HepG2 (cell line): Measurements from ENCODE around the gene MPG. TPM values are rescaled to one million over a fixed set of nuclear protein-coding genes. Genes with fewer than 3 reads are reported as not detected.
A peak's percentile ranks its signal among the peaks of the same experiment; 100 is the strongest.

Source experiments
- ATAC-seq: fragments of 200-7000 bp; cut with Tn5 transposase; 3 replicates; pipeline ENCODE4 v1.9.1; 2020; ENCODE audit warnings: mild to moderate bottlenecking, moderate library complexity
- BruUV-seq: library from RNA; stranded (reverse); fragments of 400-500 nt; replicated peaks from 2 replicates; lab custom pipeline; 2021; lab: Mats Ljungman, UMichigan
- CTCF ChIA-PET: fragments of 300-600 bp; formaldehyde crosslinking; extraction: SDS; loops from one replicate; lab custom pipeline; 2021; ENCODE audit warnings: low total read pairs, inconsistent platforms, low intra/inter-chr PET ratio; lab: Yijun Ruan, JAX
- POLR2A ChIA-PET: fragments of 350-600 bp; sonication (Branson Sonifier 250); formaldehyde crosslinking; loops from one replicate; lab custom pipeline; 2020; ENCODE audit warnings: antibody characterized with exemption, inconsistent platforms; lab: Yijun Ruan, JAX
- DNase-seq: peaks from one replicate; pipeline ENCODE4 v3.0.0-alpha.2; 2015; ENCODE audit warnings: low spot score
- FAIRE-seq: peaks from 3 replicates; lab custom pipeline; 2011; peaks lifted over from hg19 to GRCh38; lab: Jason Lieb, UNC
- H2AFZ ChIP-seq: one replicate; pipeline ENCODE4 v1.6.1; 2011; ENCODE audit warnings: low read length, inconsistent platforms
- H3K27ac ChIP-seq: fragments of 300-600 bp; 3 replicates; pipeline ENCODE4 v1.8.0; 2011; ENCODE audit warnings: mixed run types, mild to moderate bottlenecking, mixed read lengths, low read length, inconsistent platforms; ENCODE audit not compliant: insufficient read depth; ENCODE audit errors: extremely low read length
- H3K27me3 ChIP-seq, 2 experiments: fragments of 200-600 bp in 1 of 2; 2 replicates in 1 of 2; 3 replicates in 1 of 2; pipeline versions ENCODE4 v1.6.0 to v1.8.0; 2011; ENCODE audit warnings: low read length in 2 of 2, mild to moderate bottlenecking in 2 of 2, moderate library complexity in 2 of 2, inconsistent platforms in 1 of 2; ENCODE audit not compliant: insufficient read depth in 2 of 2, control insufficient read depth in 1 of 2
- H3K36me3 ChIP-seq, 2 experiments: fragments of 200-600 bp in 1 of 2; replicated peaks in 1 of 2; 2 replicates in 1 of 2; 3 replicates in 1 of 2; pipeline versions ENCODE4 v1.5.1 to v1.8.0; 2011; ENCODE audit warnings: low read length in 2 of 2, inconsistent platforms in 1 of 2; ENCODE audit not compliant: insufficient read depth in 2 of 2, control insufficient read depth in 1 of 2
- H3K4me1 ChIP-seq: 2 replicates; pipeline ENCODE4 v1.5.1; 2012; ENCODE audit warnings: low read length, inconsistent platforms; ENCODE audit not compliant: insufficient read depth
- H3K4me2 ChIP-seq: 2 replicates; pipeline ENCODE4 v1.6.0; 2011; ENCODE audit warnings: low read depth, low read length, inconsistent platforms
- H3K4me3 ChIP-seq, 3 experiments: fragments of 200-600 bp in 1 of 3; sonication (generic), shearing (Covaris generic) in 1 of 3; replicated peaks in 1 of 3; 2 replicates each; pipeline ENCODE4 v1.5.1; 2011 to 2016; ENCODE audit warnings: low read length in 3 of 3, inconsistent platforms in 2 of 3, low read depth in 2 of 3, mild to moderate bottlenecking in 2 of 3, control low read depth in 1 of 3, mixed read lengths in 1 of 3; ENCODE audit not compliant: insufficient read depth in 1 of 3
- H3K79me2 ChIP-seq: one replicate; pipeline ENCODE4 v1.6.1; 2011; ENCODE audit warnings: low read length, inconsistent platforms; ENCODE audit not compliant: insufficient read depth
- H3K9ac ChIP-seq: 2 replicates; pipeline ENCODE4 v1.6.0; 2011; ENCODE audit warnings: mild to moderate bottlenecking, low read depth, low read length, inconsistent platforms; ENCODE audit not compliant: insufficient read depth
- H3K9me3 ChIP-seq: 2 replicates; pipeline ENCODE4 v1.5.1; 2012; ENCODE audit warnings: mild to moderate bottlenecking, low read length
- H4K20me1 ChIP-seq: 2 replicates; pipeline ENCODE4 v1.6.0; 2011; ENCODE audit warnings: inconsistent platforms, mild to moderate bottlenecking, low read length, moderate library complexity; ENCODE audit not compliant: insufficient read depth
- POLR2G ChIP-seq: fragments of 200-400 bp; formaldehyde crosslinking; IDR thresholded peaks from 2 replicates; pipeline ENCODE4 v1.6.1; 2018; ENCODE audit warnings: mild to moderate bottlenecking, low read depth, low read length, moderate library complexity
- SALL2 ChIP-seq: sonication (generic); formaldehyde crosslinking; IDR thresholded peaks from 2 replicates; pipeline ENCODE4 v1.8.1; 2023; ENCODE audit warnings: mild to moderate bottlenecking, missing genetic modification reagents, inconsistent platforms
- TMF1 ChIP-seq: sonication (generic); formaldehyde crosslinking; IDR thresholded peaks from 2 replicates; pipeline ENCODE4 v1.8.1; 2022; ENCODE audit warnings: low read depth, missing genetic modification reagents
- TRIM24 ChIP-seq: sonication (generic); formaldehyde crosslinking; IDR thresholded peaks from 2 replicates; pipeline ENCODE4 v1.8.0; 2022; ENCODE audit warnings: mild to moderate bottlenecking, missing genetic modification reagents
- ZBTB3 ChIP-seq: sonication (generic); formaldehyde crosslinking; IDR thresholded peaks from 2 replicates; pipeline ENCODE4 v1.4.0; 2020; ENCODE audit warnings: low read depth, mild to moderate bottlenecking, moderate library complexity, missing genetic modification reagents, borderline replicate concordance
- ZNF230 ChIP-seq: sonication (generic); formaldehyde crosslinking; IDR thresholded peaks from 2 replicates; pipeline ENCODE4 v1.4.0; 2020; ENCODE audit warnings: mild to moderate bottlenecking, missing genetic modification reagents
- WGBS: methylation state at CpG from one replicate; pipeline ENCODE4 v1.1.6; 2017; ENCODE audit warnings: low lambda C conversion rate; 5-methylcytosine and 5-hydroxymethylcytosine counted together
- in situ Hi-C: cut with HindIII; loops from 2 replicates; pipeline ENCODE4 v1.10.0; 2017; ENCODE audit warnings: low pct_unique_long_range_greater_than_20kb; ENCODE audit not compliant: extremely low pct_ligation_motif_present
- intact Hi-C: fragments of 100-400 bp; cut with micrococcal nuclease; formaldehyde crosslinking; loops from one replicate; pipeline ENCODE4 v1.10.0; 2022; ENCODE audit not compliant: unreplicated experiment
- polyA plus RNA-seq, 8 experiments: library from polyadenylated mRNA; depleted of rRNA in 3 of 8; stranded (reverse) in 7 of 8; unstranded in 1 of 8; fragments of >200 nt; fragmentation: Illumina TruSeq in 4 of 8; extraction: Trizol in 4 of 8; gene quantifications; 2 replicates each; pipeline versions ENCODE4 v1.2.1 to v1.2.3, GENCODE V29; 2011 to 2016; ENCODE audit warnings: low read depth in 4 of 8, missing spikeins in 1 of 8, mixed read lengths in 1 of 8; ENCODE audit not compliant: insufficient read depth in 1 of 8
- total RNA-seq, 5 experiments: library from RNA; depleted of rRNA; stranded (reverse); fragments of >200 nt; fragmentation: Illumina TruSeq; extraction: Trizol; gene quantifications; 2 replicates each; pipeline ENCODE4 v1.2.3, GENCODE V29; 2016; ENCODE audit warnings: low read depth in 1 of 5
- TF ChIP-seq, protein P1 (sequence below): sonication (generic); formaldehyde crosslinking; IDR thresholded peaks from 2 replicates; pipeline ENCODE4 v1.5.1; 2020; ENCODE audit warnings: mild to moderate bottlenecking, missing genetic modification reagents, moderate library complexity
- TF ChIP-seq, protein P2 (sequence below): IDR thresholded peaks from 2 replicates; pipeline ENCODE4 v1.6.1; 2016; ENCODE audit warnings: control low read depth

Gene MPG
- total and polyA plus RNA-seq, 2 of the 13 experiments (the other 11 are each of a cell fraction or from before 2014, with no cell fraction given): 59.1 to 62.5 TPM

DNA sequence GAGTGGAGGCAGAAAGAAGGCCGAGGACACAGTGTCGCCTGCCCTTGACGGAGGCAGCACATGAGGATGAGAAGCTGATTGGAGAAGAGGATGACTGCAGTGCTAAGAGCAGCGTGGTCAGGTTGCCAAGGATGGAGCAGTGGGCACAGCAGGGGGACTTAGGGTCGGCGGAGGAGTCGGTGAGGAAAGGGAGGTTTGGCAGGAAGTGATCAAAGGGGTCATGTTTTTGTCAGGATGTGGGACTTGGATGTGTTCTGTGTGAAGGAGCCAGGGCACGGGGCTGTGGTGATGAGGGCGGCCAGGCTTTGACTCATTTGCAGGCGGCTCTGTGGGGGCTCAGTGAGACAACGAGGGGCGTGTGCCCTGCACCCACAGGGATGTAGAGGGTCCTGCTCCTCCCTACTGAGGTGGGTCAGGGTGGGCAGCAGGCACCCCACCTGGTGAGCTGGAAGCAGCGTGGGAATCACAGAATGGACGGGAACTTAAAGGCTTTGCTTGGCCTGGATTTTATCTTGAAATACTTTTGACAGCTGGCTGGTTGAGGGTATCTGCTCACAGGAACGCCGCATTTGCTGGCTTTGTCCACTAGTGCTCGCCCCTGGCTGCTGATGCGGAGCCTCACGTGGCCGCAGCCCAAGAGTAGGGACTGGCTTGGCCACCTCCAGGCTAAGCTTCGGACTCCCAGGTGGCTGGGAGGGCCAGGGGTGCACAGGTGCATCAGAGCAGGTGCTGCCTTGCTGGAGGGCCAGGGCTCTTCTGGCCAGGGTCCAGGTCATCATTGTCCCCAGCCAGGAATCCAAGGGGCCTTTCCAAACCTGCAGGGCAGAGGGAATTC, 6.0 kb downstream of the MPG start (continued):
- TF ChIP-seq, protein P1, sequence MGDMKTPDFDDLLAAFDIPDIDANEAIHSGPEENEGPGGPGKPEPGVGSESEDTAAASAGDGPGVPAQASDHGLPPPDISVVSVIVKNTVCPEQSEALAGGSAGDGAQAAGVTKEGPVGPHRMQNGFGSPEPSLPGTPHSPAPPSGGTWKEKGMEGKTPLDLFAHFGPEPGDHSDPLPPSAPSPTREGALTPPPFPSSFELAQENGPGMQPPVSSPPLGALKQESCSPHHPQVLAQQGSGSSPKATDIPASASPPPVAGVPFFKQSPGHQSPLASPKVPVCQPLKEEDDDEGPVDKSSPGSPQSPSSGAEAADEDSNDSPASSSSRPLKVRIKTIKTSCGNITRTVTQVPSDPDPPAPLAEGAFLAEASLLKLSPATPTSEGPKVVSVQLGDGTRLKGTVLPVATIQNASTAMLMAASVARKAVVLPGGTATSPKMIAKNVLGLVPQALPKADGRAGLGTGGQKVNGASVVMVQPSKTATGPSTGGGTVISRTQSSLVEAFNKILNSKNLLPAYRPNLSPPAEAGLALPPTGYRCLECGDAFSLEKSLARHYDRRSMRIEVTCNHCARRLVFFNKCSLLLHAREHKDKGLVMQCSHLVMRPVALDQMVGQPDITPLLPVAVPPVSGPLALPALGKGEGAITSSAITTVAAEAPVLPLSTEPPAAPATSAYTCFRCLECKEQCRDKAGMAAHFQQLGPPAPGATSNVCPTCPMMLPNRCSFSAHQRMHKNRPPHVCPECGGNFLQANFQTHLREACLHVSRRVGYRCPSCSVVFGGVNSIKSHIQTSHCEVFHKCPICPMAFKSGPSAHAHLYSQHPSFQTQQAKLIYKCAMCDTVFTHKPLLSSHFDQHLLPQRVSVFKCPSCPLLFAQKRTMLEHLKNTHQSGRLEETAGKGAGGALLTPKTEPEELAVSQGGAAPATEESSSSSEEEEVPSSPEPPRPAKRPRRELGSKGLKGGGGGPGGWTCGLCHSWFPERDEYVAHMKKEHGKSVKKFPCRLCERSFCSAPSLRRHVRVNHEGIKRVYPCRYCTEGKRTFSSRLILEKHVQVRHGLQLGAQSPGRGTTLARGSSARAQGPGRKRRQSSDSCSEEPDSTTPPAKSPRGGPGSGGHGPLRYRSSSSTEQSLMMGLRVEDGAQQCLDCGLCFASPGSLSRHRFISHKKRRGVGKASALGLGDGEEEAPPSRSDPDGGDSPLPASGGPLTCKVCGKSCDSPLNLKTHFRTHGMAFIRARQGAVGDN (CRISPR knock-in tag): no peak
- TF ChIP-seq POLR2G (peak; percentile 37; the same call in 1 of the 2 replicates), TRIM24 (CRISPR knock-in tag) (no peak), ZNF230 (CRISPR knock-in tag) (no peak), ZBTB3 (CRISPR knock-in tag) (no peak)
- TF ChIP-seq, all 625 proteins: peak for 4

DNA sequence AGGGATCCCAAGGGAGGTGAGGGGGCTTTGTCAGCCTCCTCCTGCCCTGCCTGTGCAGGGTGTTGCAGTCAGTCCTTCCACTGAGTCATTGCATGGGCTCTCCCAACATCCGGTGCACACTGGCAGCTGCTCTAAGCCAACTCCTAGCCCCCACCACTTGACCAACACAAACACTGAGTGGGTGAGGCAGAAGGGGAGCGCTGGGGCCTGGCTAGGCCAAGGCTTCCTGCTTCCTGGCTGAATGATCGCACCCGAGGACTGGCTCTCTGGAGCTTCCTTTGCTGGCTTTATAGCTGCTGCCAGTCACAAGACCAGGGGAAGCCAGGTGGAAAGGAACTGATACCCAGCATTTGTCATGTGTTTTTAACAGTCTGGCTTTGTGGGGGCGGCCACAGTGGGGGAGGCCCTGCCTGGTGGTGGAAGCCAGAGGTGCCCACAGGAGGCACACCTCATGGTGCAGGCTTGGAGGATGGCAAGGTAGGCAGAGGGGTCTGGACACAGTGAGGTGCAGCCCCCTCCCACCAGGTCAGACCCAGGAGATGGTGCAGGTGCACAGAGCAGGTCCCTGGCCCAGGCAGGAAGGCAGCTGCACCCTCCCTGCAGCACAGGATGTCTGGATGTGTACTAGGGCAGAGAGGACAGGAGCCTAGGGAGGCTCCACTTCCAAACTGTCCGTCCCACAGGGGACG, 6.8 kb downstream of the MPG start:
- intact Hi-C loops (no loop called here), in situ Hi-C loops (no loop called here)
- FAIRE-seq: no peak
- Histone ChIP-seq H3K9ac (no peak overlapping the region), H2AFZ (no peak overlapping the region), H3K4me1 (peaks cover under 1% of the 10 kb centered on the region; the same call in 1 of the 2 replicates), H3K79me2 (no peaks in the 10 kb centered on the region), H3K4me2 (no peak overlapping the region), H3K27ac (no peak overlapping the region), H4K20me1 (no peaks in the 10 kb centered on the region), H3K9me3 (no peaks in the 10 kb centered on the region), H3K36me3 (peaks cover 18 to 39% of the 10 kb centered on the region in 2 experiments; a peak in 4 of 5 replicates), H3K27me3 (no peaks in the 10 kb centered on the region), H3K4me3 (no peak overlapping the region)
- peak; percentile 12; the same call in 2 of the 3 replicates for ATAC-seq
- CTCF ChIA-PET: interaction anchor here (0.8 kb wide), 1 partner anchor 12 kb away, joined by 3 read pairs; no protein-coding TSS in a partner anchor
- BruUV-seq: no TSS peak
- POLR2A ChIA-PET: no interaction called here
- TF ChIP-seq, protein P2, sequence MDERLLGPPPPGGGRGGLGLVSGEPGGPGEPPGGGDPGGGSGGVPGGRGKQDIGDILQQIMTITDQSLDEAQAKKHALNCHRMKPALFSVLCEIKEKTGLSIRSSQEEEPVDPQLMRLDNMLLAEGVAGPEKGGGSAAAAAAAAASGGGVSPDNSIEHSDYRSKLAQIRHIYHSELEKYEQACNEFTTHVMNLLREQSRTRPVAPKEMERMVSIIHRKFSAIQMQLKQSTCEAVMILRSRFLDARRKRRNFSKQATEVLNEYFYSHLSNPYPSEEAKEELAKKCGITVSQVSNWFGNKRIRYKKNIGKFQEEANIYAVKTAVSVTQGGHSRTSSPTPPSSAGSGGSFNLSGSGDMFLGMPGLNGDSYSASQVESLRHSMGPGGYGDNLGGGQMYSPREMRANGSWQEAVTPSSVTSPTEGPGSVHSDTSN: no peak
- no peak for TF ChIP-seq TMF1 (CRISPR knock-in tag)
- no peak for TF ChIP-seq SALL2 (CRISPR knock-in tag)
- no peak for DNase-seq
- WGBS: 90% methylated on average over 5 of the region's 7 CpGs
